ENCODE measurements around the gene CPNE5.

Gene CPNE5

DNA sequence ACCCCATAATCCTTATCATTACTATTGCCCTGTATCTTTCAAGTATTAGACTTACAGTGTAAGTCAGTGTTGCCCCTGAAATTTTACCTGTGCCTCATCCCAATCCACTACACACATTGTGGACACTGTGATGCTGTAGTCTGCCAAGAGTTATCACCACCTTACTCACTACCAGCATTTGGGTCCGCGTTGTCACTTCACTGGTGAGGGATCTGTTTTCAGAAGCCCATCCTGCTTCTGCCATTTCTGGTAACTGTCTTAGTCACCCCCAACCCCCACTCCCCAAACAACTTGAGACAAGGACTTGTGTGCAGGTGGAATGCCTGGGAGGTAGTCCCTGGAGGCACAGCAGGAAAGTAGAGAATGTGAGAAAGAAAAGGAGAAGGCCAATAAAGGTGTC lies 147.6 kb downstream of the CPNE5 start:
- TF ChIP-seq CEBPB (IDR thresholded peaks at IDR 0.05) = no peak
- TF ChIP-seq, protein P1, sequence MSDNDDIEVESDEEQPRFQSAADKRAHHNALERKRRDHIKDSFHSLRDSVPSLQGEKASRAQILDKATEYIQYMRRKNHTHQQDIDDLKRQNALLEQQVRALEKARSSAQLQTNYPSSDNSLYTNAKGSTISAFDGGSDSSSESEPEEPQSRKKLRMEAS (IDR thresholded peaks at IDR 0.05) = no peak
- no peak for TF ChIP-seq CREB1 (IDR thresholded peaks at IDR 0.05; ENCODE audit: low read depth)
- no peak for TF ChIP-seq TCF12 (IDR thresholded peaks at IDR 0.05; ENCODE audit: low read depth)
- no peak for TF ChIP-seq TAF1 (IDR thresholded peaks at IDR 0.05; ENCODE audit: low read depth)
- TF ChIP-seq, protein P2, sequence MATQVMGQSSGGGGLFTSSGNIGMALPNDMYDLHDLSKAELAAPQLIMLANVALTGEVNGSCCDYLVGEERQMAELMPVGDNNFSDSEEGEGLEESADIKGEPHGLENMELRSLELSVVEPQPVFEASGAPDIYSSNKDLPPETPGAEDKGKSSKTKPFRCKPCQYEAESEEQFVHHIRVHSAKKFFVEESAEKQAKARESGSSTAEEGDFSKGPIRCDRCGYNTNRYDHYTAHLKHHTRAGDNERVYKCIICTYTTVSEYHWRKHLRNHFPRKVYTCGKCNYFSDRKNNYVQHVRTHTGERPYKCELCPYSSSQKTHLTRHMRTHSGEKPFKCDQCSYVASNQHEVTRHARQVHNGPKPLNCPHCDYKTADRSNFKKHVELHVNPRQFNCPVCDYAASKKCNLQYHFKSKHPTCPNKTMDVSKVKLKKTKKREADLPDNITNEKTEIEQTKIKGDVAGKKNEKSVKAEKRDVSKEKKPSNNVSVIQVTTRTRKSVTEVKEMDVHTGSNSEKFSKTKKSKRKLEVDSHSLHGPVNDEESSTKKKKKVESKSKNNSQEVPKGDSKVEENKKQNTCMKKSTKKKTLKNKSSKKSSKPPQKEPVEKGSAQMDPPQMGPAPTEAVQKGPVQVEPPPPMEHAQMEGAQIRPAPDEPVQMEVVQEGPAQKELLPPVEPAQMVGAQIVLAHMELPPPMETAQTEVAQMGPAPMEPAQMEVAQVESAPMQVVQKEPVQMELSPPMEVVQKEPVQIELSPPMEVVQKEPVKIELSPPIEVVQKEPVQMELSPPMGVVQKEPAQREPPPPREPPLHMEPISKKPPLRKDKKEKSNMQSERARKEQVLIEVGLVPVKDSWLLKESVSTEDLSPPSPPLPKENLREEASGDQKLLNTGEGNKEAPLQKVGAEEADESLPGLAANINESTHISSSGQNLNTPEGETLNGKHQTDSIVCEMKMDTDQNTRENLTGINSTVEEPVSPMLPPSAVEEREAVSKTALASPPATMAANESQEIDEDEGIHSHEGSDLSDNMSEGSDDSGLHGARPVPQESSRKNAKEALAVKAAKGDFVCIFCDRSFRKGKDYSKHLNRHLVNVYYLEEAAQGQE (IDR thresholded peaks at IDR 0.05; ENCODE audit: low read depth) = no peak
- no peak for TF ChIP-seq TEAD4 (IDR thresholded peaks at IDR 0.05)
- no peak for TF ChIP-seq RAD21 (IDR thresholded peaks at IDR 0.05; ENCODE audit: low read depth)

DNA sequence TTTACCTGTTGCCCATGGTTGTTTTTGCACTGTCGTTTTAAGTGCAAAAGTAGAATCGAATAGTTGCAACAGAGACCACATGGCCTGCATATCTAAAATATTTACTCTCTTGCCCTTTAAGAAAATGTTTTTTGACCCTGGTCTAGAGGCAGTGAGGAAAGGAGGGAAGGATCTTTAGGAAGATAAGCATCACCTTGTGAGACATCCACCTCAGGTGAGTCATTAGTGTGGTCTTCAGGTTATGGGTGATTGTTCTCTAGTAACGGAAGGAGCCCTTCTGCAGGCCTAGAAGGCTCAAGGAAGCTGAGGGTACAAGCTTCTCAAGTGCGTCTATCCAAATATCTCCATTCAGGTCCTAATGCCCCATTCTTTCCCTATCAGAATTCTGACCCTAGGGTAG lies 148.2 kb downstream of the CPNE5 start:
- TF ChIP-seq NFIC (IDR thresholded peaks at IDR 0.05) (no peak), CEBPB (IDR thresholded peaks at IDR 0.05) (no peak), EGR1 (IDR thresholded peaks at IDR 0.05) (no peak), RAD21 (IDR thresholded peaks at IDR 0.05; ENCODE audit: low read depth) (no peak), YY1 (IDR thresholded peaks at IDR 0.05; ENCODE audit: low read depth) (no peak), EP300 (IDR thresholded peaks at IDR 0.05; ENCODE audit: borderline replicate concordance) (no peak), CREB1 (IDR thresholded peaks at IDR 0.05; ENCODE audit: low read depth) (no peak), FOXM1 (IDR thresholded peaks at IDR 0.05; ENCODE audit: borderline replicate concordance, low read depth) (no peak), ZBTB7A (IDR thresholded peaks at IDR 0.05; ENCODE audit: low read depth) (no peak), TAF1 (IDR thresholded peaks at IDR 0.05; ENCODE audit: low read depth) (no peak)
- TF ChIP-seq, protein P1 (IDR thresholded peaks at IDR 0.05) = no peak
- TF ChIP-seq, protein P2 (IDR thresholded peaks at IDR 0.05; ENCODE audit: low read depth) = no peak
